GM23338 (cell line): ENCODE data around the gene MARCOL.

Experiments
- EZH2 ChIP-seq: fragments of 200-600 bp; sonication (generic); IDR thresholded peaks from one replicate; pipeline ENCODE4 v1.8.0; 2017; ENCODE audit warnings: antibody characterized with exemption, mild to moderate bottlenecking, low read depth; ENCODE audit not compliant: unreplicated experiment
- NANOG ChIP-seq: IDR thresholded peaks from 2 replicates; pipeline ENCODE4 v1.6.1; 2016; ENCODE audit warnings: antibody characterized with exemption, borderline replicate concordance
- POLR2AphosphoS5 ChIP-seq: IDR thresholded peaks from 2 replicates; pipeline ENCODE4 v1.6.1; 2016; ENCODE audit warnings: antibody characterized with exemption, low read depth
- REST ChIP-seq: IDR thresholded peaks from one replicate; pipeline ENCODE4 v1.6.1; 2018; ENCODE audit warnings: antibody characterized with exemption; ENCODE audit not compliant: unreplicated experiment
- ZNF331 ChIP-seq: fragments of 250-450 bp; sonication (Bioruptor Pico); IDR thresholded peaks from 2 replicates; pipeline ENCODE4 v1.5.0; 2020; ENCODE audit warnings: low read depth, mild to moderate bottlenecking, moderate library complexity
- TF ChIP-seq, protein P1 (sequence below), 2 experiments: fragments of 200-600 bp in 1 of 2; sonication (generic) in 1 of 2; conservative IDR thresholded peaks; 2 replicates each; pipeline versions ENCODE4 v1.5.1 to v1.6.1; 2016 to 2017; ENCODE audit warnings: antibody characterized with exemption in 2 of 2, low read depth in 2 of 2, mild to moderate bottlenecking in 2 of 2, moderate library complexity in 1 of 2

DNA sequence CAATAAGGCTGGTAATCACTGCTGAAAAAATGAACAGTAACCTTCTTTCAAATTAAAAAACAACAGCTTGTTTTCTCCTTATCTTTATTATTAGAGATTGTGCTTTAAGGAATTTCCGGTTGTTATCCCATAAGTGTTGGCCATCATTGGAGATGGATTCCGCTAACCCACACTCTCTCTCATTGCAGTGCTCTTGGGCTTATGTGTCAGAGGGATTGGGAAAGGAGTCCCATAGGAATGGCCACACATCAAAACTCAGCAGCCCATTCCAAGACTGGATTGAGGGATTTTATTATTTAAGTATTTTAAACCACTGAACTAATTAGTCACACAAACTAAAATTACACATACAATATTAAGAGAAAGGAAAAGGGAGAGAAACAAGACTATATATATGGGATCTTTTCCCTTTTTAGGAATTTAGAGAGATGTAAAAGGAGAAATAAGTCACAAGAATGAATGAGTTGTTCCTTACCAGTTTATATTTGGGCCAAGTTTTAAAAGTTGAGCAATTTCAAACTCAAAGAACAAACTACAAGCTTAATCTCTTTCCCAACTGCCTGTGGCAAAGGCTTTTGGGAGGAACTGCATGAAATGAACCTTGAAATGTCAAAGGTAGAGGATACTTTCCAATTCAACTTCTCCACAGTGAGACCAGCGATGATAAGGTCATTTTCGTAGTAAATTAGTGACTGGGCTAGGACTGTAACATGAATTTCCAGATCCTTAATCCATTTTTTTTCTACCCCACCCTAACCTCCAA is 33.1 kb upstream of the MARCOL start:
- TF ChIP-seq, protein P1, sequence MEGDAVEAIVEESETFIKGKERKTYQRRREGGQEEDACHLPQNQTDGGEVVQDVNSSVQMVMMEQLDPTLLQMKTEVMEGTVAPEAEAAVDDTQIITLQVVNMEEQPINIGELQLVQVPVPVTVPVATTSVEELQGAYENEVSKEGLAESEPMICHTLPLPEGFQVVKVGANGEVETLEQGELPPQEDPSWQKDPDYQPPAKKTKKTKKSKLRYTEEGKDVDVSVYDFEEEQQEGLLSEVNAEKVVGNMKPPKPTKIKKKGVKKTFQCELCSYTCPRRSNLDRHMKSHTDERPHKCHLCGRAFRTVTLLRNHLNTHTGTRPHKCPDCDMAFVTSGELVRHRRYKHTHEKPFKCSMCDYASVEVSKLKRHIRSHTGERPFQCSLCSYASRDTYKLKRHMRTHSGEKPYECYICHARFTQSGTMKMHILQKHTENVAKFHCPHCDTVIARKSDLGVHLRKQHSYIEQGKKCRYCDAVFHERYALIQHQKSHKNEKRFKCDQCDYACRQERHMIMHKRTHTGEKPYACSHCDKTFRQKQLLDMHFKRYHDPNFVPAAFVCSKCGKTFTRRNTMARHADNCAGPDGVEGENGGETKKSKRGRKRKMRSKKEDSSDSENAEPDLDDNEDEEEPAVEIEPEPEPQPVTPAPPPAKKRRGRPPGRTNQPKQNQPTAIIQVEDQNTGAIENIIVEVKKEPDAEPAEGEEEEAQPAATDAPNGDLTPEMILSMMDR (conservative IDR thresholded peaks at IDR 0.05; ENCODE audit: low read depth in 2 of 2) = no peak
- TF ChIP-seq EZH2 (no peak), REST (no peak), POLR2AphosphoS5 (no peak), NANOG (no peak), ZNF331 (CRISPR knock-in tag) (no peak)
